ENCODE results near the gene APLF.

APLF gene

DNA sequence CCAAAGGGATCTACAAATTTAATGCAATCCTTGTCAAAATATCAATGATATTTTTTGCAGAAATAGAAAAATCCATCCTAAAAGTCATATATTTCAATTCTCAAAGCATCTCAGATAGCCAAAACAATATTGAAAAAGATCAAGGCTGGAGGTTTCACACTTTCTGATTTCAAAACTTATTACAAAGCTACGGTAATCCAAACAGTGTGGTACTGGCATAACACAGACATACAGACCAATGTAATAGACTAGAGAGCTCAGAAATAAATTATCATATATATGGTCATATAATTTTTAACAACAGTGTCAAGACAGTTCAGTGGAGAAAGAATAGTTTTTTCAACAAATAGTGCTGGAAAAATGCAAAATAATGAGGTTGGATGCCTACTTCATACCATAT is 135.7 kb downstream of the APLF start:
- Histone ChIP-seq H3K4me3 (IDR thresholded peaks at IDR 0.05; ENCODE audit: insufficient read depth, low read depth, low read length) (no peak overlapping the region), H3K79me2 (ENCODE audit: insufficient read depth, low read depth) (no peaks in the 10 kb centered on the region), H3K4me2 (no peak overlapping the region), H3K27me3 (ENCODE audit: insufficient read depth, low read depth) (no peaks in the 10 kb centered on the region), H3K36me3 (ENCODE audit: insufficient read depth) (no peaks in the 10 kb centered on the region), H3K27ac (no peak overlapping the region), H3K9ac (no peak overlapping the region), H4K20me1 (ENCODE audit: insufficient read depth) (no peaks in the 10 kb centered on the region), H2AFZ (ENCODE audit: low read depth) (no peak overlapping the region), H3K4me1 (ENCODE audit: low read depth, poor library complexity, severe bottlenecking) (no peaks in the 10 kb centered on the region)
- TF ChIP-seq, protein P1, sequence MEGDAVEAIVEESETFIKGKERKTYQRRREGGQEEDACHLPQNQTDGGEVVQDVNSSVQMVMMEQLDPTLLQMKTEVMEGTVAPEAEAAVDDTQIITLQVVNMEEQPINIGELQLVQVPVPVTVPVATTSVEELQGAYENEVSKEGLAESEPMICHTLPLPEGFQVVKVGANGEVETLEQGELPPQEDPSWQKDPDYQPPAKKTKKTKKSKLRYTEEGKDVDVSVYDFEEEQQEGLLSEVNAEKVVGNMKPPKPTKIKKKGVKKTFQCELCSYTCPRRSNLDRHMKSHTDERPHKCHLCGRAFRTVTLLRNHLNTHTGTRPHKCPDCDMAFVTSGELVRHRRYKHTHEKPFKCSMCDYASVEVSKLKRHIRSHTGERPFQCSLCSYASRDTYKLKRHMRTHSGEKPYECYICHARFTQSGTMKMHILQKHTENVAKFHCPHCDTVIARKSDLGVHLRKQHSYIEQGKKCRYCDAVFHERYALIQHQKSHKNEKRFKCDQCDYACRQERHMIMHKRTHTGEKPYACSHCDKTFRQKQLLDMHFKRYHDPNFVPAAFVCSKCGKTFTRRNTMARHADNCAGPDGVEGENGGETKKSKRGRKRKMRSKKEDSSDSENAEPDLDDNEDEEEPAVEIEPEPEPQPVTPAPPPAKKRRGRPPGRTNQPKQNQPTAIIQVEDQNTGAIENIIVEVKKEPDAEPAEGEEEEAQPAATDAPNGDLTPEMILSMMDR (conservative IDR thresholded peaks at IDR 0.05; ENCODE audit: low read depth, low read length), result no peak

DNA sequence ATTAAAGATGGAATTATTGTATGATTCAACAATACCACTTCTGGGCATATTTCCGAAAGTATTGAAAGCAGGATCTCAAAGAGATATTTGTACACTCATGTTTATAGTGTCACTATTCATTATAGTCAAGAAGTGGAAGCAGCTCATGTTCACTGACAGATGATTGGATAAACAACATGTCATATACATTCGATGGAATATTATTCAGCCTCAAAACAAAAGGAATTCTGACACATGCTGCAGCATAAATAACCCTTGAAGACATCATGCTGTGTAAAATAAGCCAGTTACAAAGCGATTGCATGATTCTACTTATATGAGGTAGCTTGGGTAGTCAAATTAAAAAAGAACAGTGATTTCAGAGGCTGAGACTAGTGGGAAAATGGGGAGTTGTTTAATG is 136.7 kb downstream of the APLF start:
- no peaks in the 10 kb centered on the region for H3K36me3 ChIP-seq (ENCODE audit: insufficient read depth)
- no peaks in the 10 kb centered on the region for H3K27me3 ChIP-seq (ENCODE audit: insufficient read depth, low read depth)
- no peak overlapping the region for H2AFZ ChIP-seq (ENCODE audit: low read depth)
- H3K79me2 ChIP-seq (ENCODE audit: insufficient read depth, low read depth), result no peaks in the 10 kb centered on the region
- H3K4me1 ChIP-seq (ENCODE audit: low read depth, poor library complexity, severe bottlenecking), result no peaks in the 10 kb centered on the region
- H3K9ac ChIP-seq, result no peak overlapping the region
- no peak overlapping the region for H3K4me3 ChIP-seq (IDR thresholded peaks at IDR 0.05; ENCODE audit: insufficient read depth, low read depth, low read length)
- H4K20me1 ChIP-seq (ENCODE audit: insufficient read depth), result no peaks in the 10 kb centered on the region
- TF ChIP-seq, protein P1 (conservative IDR thresholded peaks at IDR 0.05; ENCODE audit: low read depth, low read length), result no peak
- no peak overlapping the region for H3K27ac ChIP-seq
- no peak overlapping the region for H3K4me2 ChIP-seq

DNA sequence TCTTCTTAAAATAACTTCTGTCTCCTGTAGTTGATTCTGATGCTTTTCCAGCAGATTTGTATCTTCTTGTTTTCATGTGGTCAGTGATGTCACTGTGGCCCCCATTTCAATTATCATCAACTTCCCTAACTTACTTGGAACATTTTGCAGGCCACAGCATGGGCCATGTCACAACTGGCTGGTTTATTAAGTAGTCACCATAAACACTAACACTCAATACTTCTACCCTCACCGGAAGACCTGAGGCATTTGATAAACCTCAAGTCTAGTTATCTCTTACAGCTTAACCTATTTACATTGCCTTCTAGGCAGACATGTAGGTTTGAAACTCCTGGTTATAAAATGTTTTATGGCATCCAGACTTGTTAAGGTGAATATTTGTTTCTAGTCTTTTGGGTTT is 138.6 kb downstream of the APLF start:
- no peaks in the 10 kb centered on the region for H3K4me1 ChIP-seq (ENCODE audit: low read depth, poor library complexity, severe bottlenecking)

DNA sequence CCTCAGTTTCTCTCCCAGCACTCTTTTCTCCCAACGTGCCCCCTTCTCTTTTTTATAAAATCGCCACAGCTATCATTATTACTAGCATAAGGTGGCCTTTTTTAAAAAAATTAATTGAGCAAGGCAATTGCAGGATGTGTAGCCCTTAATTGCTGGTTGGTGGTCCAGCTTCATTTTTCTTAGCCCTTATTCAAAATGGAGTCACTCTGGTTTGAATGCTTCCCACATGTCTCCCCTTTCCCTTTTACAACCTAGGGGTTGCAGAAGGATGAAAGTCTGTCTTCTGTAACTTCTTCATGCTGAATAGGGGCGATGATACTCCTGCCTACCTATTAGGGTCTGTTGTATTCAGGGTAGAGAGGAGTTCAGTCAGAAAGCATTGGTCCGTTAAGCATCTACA is 139.4 kb downstream of the APLF start:
- Histone ChIP-seq H2AFZ (ENCODE audit: low read depth) (no peak overlapping the region), H3K27me3 (ENCODE audit: insufficient read depth, low read depth) (no peaks in the 10 kb centered on the region), H3K4me2 (no peak overlapping the region), H3K79me2 (ENCODE audit: insufficient read depth, low read depth) (no peaks in the 10 kb centered on the region), H4K20me1 (ENCODE audit: insufficient read depth) (no peaks in the 10 kb centered on the region), H3K9ac (no peak overlapping the region), H3K36me3 (ENCODE audit: insufficient read depth) (no peaks in the 10 kb centered on the region), H3K4me1 (ENCODE audit: low read depth, poor library complexity, severe bottlenecking) (no peaks in the 10 kb centered on the region), H3K4me3 (IDR thresholded peaks at IDR 0.05; ENCODE audit: insufficient read depth, low read depth, low read length) (no peak overlapping the region), H3K27ac (no peak overlapping the region)
- TF ChIP-seq, protein P1 (conservative IDR thresholded peaks at IDR 0.05; ENCODE audit: low read depth, low read length), result no peak

More for the DNA sequence above, 138.6 kb downstream of the APLF start:
- H3K79me2 ChIP-seq (ENCODE audit: insufficient read depth, low read depth), result no peaks in the 10 kb centered on the region
- H4K20me1 ChIP-seq (ENCODE audit: insufficient read depth), result no peaks in the 10 kb centered on the region
- no peak overlapping the region for H3K9ac ChIP-seq
- no peak overlapping the region for H2AFZ ChIP-seq (ENCODE audit: low read depth)
- H3K27me3 ChIP-seq (ENCODE audit: insufficient read depth, low read depth), result no peaks in the 10 kb centered on the region
- TF ChIP-seq, protein P1 (conservative IDR thresholded peaks at IDR 0.05; ENCODE audit: low read depth, low read length), result no peak
- no peaks in the 10 kb centered on the region for H3K36me3 ChIP-seq (ENCODE audit: insufficient read depth)
- H3K4me3 ChIP-seq (IDR thresholded peaks at IDR 0.05; ENCODE audit: insufficient read depth, low read depth, low read length), result no peak overlapping the region
- H3K27ac ChIP-seq, result no peak overlapping the region
- H3K4me2 ChIP-seq, result no peak overlapping the region

Measured in KMS-11 (cell line).